ENCODE data around the gene MEFV.
"Not testable (repeated sequence)": the region's sequence is repeated elsewhere in the genome, so short reads cannot be mapped to it uniquely, and the experiment has no call there.

The MEFV gene

DNA sequence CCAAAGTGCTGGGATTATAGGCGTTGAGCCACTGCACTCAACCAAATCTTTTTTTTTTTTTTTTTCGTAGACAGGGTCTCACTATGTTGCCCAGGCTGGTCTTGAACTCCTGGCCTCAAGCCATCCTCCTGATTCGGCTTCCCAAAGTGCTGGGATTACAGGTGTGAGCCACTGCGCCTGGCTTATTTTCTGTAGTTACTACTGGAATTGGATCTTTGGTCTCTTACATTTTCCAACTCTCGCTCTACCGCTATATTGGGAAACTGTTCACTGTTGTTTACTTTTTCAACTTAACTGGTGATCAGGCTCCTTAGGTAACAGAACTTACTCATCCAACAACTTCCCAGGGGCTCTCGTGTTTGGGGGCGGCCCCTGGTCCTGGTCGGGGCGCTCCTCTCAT lies 35.6 kb downstream of the MEFV start:
- DNase-seq (ENCODE audit: low read depth in 3 of 3) = no peak

GRCh38 chr16:3216263-3216640 lies 40.2 kb downstream of the MEFV start:
- no peak for DNase-seq (ENCODE audit: low read depth in 3 of 3)

DNA sequence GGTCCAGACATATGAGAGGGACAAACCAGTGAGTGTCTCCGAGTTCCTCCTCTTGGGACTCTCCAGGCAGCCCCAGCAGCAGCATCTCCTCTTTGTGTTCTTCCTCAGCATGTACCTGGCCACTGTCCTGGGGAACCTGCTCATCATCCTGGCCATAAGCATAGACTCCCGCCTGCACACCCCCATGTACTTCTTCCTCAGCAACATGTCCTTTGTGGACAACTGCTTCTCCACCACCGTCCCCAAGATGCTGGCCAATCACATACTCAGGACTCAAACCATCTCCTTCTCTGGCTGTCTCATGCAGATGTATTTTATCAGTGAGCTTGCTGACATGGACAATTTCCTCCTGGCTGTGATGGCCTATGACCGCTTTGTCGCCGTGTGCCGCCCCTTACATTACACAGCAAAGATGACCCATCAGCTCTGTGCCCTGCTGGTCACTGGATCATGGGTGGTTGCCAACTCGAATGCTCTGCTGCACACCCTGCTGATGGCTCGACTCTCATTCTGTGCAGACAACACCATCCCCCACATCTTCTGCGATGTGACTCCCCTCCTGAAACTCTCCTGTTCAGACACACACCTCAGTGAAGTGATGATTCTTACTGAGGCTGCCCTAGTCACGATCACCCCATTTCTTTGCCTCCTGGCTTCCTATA lies 40.7 kb downstream of the MEFV start:
- no peak for DNase-seq (ENCODE audit: low read depth in 3 of 3)

DNA sequence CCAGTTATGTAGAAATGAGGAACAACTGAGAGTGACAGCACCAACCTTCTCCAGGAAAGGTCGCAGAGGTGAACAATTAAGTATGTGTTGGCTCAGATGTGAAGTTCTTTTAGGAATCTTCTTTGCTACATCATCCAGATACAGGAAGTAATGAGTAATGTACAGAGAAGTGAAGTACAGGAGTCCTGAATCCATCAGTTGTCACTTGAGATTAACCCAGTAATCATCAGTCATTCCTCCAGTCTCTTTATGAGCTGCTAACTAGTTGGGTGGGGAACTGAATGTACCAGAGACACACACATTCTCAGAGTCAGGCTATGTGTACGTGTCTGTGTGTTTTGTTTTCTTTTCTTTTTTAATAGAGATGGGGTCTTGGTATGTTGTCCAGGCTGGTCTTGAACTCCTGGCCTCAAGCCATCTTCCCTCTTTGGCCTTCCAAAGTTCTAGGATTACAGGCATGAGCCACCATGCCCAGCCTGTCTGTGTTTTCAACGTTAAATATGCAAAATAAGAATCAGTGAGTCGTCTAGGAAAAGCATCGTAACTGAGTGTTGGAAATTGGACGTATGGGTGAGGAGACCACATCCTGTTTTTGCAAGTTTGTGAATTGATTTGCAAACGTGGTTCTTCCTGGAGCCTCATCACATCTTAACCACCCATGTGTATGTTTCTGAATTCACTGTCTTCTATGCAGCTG lies 41.4 kb downstream of the MEFV start:
- DNase-seq (ENCODE audit: low read depth in 3 of 3) = peak in 1 of 3 donors; percentile 23

DNA sequence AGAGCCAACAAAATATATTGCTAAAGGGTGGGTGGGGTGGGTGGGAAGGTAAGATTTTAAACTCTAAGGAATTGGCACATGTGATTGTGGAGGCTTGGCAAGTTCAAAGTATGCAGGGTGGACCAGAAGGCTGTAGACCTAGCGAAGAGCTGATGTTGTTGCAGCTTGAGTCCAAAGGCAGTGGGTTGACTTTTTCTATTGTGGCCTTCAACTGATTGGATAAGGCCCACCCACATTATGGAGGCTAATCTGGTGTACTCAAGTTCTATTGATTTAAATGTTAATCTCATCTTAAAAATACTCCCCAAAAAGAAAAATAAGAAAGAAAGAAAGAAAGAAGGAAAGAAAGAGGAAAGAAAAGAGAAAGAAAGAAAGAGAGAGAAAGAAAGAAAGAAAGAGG lies 43.9 kb downstream of the MEFV start:
- DNase-seq (ENCODE audit: low read depth in 3 of 3) = no peak

GRCh38 chr16:3212006-3212405 lies 44.4 kb downstream of the MEFV start:
- no peak for DNase-seq (ENCODE audit: low read depth in 3 of 3)

DNA sequence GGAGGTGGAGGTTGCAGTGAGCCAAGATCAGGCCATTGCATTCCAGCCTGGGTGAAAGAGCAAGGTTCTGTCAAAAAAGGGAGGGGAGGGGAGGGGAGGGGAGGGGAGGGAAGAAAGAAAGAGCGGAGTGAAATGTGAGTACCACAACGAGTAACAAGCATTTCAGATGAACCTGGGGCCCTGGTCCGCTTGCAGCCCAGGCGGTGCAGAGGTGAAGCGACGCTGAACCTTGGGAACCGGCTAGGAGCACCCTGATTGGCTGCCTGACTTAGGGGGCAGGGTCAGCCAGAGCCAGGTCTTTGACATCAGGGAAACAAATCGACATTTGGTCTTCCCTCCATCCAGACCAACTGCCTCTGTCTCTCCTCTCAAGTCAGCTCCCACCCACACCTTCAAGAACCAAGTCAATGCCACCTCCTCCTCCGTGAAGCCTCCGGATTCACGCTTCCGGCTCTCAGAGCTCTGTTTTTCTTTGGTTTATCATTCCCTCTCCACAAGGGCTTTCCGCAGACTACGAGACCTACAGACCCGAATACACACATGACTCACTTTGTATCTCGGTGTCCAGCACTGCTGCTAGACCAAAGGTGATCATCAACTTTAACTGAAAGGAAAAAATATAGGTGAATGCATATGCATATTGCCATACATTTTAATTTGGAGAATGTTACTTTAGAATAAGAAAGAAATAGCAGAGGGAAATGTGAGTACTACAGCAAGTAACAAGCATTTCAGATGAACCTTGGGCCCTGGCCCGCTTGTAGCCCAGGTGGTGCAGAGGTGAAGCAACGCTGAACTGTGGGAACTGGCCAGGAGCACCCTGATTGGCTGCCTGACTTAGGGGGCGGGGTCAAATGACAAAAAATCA lies 49.1 kb downstream of the MEFV start:
- no peak for DNase-seq (ENCODE audit: low read depth in 3 of 3)

- DNase-seq (ENCODE audit: low read depth in 3 of 3) = not testable (repeated sequence)
Observed at GRCh38 chr16:3205939-3206338, 50.5 kb downstream of the MEFV start.

GRCh38 chr16:3202903-3203539 lies 53.4 kb downstream of the MEFV start:
- no peak for DNase-seq (ENCODE audit: low read depth in 3 of 3)

GRCh38 chr16:3198334-3199072 lies 57.9 kb downstream of the MEFV start:
- DNase-seq (ENCODE audit: low read depth in 3 of 3) = no peak

- not testable (repeated sequence) for DNase-seq (ENCODE audit: low read depth in 3 of 3)
Observed at GRCh38 chr16:3197694-3198333, 58.6 kb downstream of the MEFV start.

- DNase-seq (ENCODE audit: low read depth in 3 of 3) = no peak
Observed at GRCh38 chr16:3195975-3196374, 60.5 kb downstream of the MEFV start.

DNA sequence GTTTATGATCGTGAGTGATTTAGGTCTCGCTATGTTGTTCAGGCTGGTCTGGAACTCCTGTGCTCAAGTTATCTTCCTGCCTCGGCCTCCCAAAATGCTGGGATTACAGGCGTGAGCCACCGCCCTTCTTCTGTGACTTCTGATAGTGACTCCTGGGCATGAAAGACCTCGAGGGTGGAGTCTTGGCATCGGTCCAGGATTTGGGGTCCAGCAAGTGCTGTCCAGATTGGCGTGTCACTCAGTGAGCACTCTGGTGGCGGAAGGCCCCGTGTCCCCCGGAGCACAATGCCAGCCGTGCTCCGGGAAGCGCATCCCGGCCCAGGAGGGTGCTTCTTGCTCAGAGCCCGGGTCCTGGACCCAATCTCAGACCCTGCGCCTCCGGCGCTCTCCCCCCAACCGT lies 61.6 kb downstream of the MEFV start:
- no peak for DNase-seq (ENCODE audit: low read depth in 3 of 3)

GRCh38 chr16:3193221-3194212 lies 62.9 kb downstream of the MEFV start:
- no peak for DNase-seq (ENCODE audit: low read depth in 3 of 3)

GRCh38 chr16:3192476-3193019 lies 63.9 kb downstream of the MEFV start:
- DNase-seq (ENCODE audit: low read depth in 3 of 3) = no peak

Measured in stimulated activated CD4-positive, alpha-beta T cell treated with anti-CD3 and anti-CD28 coated beads, TNF-alpha, amount 100 ng/mL, for 48 hours (primary cell).